Measurements from ENCODE around the gene FGD2.

The FGD2 gene

DNA sequence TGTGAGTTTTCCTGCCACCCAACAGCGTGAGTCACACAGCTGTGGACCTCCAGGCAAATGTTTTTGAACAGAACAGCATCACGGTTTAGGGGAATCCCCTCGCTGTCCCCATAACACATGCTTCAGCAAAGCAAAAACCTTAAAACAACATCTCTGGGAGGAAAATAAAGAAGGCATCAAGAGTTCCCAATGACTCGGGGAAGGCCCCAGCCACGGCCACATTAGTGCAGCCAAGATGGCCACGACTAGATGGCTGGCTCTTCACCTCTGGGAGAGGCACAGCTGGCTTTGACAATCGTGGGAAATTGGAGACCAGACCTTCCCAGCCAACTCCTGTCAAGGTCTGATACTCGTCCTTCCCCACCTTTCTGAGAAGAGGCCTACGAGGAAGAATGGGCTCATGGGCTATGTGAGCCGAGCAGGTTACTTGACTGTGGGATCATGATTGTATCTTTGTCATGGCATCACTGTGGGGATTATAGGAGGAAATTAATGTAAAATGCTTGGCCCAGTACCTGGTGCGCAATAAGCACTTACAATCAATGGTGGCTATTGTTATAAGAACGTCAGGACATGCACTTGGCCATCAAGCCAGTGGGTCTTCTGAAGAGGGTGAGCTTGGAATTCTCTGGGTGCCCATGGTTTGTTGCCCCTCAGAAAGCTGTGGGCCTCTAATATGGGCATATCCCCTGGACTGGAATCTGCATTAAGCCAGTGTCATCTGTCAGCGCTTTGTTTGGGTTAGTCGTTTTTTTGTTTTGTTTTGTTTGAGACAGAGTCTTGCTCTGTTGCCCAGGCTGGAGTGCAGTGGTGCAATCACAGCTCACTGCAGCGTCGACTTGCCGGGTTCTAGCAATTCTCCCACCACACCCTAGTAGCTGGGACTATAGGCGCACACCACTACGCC, 43.6 kb downstream of the FGD2 start:
- no peaks in the 10 kb centered on the region for H3K36me3 ChIP-seq
- no peaks in the 10 kb centered on the region for H3K27me3 ChIP-seq (ENCODE audit: insufficient read depth, low read depth, severe bottlenecking)
- TF ChIP-seq, protein P1, sequence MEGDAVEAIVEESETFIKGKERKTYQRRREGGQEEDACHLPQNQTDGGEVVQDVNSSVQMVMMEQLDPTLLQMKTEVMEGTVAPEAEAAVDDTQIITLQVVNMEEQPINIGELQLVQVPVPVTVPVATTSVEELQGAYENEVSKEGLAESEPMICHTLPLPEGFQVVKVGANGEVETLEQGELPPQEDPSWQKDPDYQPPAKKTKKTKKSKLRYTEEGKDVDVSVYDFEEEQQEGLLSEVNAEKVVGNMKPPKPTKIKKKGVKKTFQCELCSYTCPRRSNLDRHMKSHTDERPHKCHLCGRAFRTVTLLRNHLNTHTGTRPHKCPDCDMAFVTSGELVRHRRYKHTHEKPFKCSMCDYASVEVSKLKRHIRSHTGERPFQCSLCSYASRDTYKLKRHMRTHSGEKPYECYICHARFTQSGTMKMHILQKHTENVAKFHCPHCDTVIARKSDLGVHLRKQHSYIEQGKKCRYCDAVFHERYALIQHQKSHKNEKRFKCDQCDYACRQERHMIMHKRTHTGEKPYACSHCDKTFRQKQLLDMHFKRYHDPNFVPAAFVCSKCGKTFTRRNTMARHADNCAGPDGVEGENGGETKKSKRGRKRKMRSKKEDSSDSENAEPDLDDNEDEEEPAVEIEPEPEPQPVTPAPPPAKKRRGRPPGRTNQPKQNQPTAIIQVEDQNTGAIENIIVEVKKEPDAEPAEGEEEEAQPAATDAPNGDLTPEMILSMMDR (IDR thresholded peaks at IDR 0.05; ENCODE audit: low read depth, low read length): no peak
- no peak overlapping the region for H3K4me3 ChIP-seq (ENCODE audit: low read depth, low read length)
- DNase-seq: no peak
- no peaks in the 10 kb centered on the region for H3K9me3 ChIP-seq (ENCODE audit: severe bottlenecking)
- no peak overlapping the region for H3K27ac ChIP-seq

DNA sequence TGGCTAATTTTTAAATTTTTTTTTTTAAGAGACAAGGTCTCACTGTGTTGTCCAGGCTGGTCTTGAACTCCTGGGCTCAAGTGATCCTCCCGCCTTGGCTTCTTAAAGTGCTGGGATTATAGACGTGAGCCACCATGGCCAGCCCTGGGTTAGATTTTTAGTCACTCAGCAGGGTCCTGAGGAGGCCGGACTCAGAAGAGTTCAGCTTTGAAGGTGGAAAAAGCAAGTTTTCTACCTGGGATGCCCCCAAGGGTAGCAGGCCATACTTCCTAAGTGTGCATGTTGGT, 44.2 kb downstream of the FGD2 start:
- Histone ChIP-seq H3K27me3 (ENCODE audit: insufficient read depth, low read depth, severe bottlenecking) (no peaks in the 10 kb centered on the region), H3K9me3 (ENCODE audit: severe bottlenecking) (no peaks in the 10 kb centered on the region), H3K4me3 (ENCODE audit: low read depth, low read length) (no peak overlapping the region), H3K27ac (no peak overlapping the region), H3K36me3 (no peaks in the 10 kb centered on the region)
- TF ChIP-seq, protein P1 (IDR thresholded peaks at IDR 0.05; ENCODE audit: low read depth, low read length): no peak
- DNase-seq: no peak

DNA sequence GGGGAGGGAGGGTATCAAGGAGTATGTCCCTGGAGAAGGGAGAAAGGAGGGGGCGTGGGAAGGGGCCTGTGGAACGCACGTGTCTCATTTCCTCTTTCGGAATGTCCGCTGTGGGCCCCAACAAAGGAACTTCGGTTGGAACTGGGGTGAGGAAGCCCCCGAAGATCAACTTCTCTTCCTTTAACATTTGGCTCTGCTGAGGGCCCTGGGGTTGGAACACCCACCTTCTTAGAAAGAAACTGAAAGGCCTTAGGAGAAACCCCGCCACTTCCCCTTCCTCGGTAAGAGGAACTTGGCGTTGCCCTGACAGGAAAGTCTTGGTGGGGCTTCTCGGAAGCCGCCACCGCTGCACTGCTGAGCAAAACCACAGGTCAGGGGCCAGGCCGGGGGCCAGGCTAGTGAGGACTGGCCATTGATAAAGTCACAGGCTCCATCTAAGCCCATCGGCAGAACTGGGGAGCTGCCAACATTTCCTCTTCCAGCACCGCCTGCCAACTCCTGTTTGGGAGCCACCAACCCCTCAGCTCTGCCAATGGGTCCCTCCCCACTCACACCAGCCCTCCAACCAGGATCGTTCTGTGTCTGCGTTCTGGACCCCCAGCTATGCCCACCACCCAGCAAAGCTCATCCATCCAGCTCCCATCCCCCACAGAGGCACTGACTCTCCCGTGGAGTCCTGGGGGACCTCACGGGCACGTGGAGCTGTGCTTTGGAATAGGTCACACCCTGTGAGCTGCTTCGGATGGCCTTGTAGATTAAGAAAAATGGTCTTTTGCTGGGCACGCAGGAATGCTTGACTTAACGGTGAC, 44.8 kb downstream of the FGD2 start:
- DNase-seq: no peak
- TF ChIP-seq, protein P1 (IDR thresholded peaks at IDR 0.05; ENCODE audit: low read depth, low read length): no peak
- no peak overlapping the region for H3K27ac ChIP-seq
- H3K36me3 ChIP-seq: no peaks in the 10 kb centered on the region
- no peaks in the 10 kb centered on the region for H3K27me3 ChIP-seq (ENCODE audit: insufficient read depth, low read depth, severe bottlenecking)
- H3K4me3 ChIP-seq (ENCODE audit: low read depth, low read length): no peak overlapping the region
- no peaks in the 10 kb centered on the region for H3K9me3 ChIP-seq (ENCODE audit: severe bottlenecking)

DNA sequence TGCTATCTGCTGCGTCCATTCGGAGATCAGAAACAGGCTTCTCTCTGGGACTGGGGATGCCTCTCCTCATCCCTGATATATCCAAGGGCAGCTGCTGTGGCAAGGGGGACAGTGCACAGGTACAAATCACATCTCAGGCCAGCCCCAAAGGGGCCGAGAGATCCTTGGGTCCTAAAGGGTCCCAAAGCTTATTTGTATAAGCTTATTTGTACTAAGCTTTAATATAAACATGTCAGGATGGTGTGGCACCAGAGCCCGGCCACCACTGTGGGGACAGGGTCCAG, 45.3 kb downstream of the FGD2 start:
- H3K27me3 ChIP-seq (ENCODE audit: insufficient read depth, low read depth, severe bottlenecking): no peaks in the 10 kb centered on the region
- no peak for DNase-seq
- TF ChIP-seq, protein P1 (IDR thresholded peaks at IDR 0.05; ENCODE audit: low read depth, low read length): no peak
- no peak overlapping the region for H3K27ac ChIP-seq
- H3K36me3 ChIP-seq: no peaks in the 10 kb centered on the region
- no peak overlapping the region for H3K4me3 ChIP-seq (ENCODE audit: low read depth, low read length)
- H3K9me3 ChIP-seq (ENCODE audit: severe bottlenecking): no peaks in the 10 kb centered on the region

DNA sequence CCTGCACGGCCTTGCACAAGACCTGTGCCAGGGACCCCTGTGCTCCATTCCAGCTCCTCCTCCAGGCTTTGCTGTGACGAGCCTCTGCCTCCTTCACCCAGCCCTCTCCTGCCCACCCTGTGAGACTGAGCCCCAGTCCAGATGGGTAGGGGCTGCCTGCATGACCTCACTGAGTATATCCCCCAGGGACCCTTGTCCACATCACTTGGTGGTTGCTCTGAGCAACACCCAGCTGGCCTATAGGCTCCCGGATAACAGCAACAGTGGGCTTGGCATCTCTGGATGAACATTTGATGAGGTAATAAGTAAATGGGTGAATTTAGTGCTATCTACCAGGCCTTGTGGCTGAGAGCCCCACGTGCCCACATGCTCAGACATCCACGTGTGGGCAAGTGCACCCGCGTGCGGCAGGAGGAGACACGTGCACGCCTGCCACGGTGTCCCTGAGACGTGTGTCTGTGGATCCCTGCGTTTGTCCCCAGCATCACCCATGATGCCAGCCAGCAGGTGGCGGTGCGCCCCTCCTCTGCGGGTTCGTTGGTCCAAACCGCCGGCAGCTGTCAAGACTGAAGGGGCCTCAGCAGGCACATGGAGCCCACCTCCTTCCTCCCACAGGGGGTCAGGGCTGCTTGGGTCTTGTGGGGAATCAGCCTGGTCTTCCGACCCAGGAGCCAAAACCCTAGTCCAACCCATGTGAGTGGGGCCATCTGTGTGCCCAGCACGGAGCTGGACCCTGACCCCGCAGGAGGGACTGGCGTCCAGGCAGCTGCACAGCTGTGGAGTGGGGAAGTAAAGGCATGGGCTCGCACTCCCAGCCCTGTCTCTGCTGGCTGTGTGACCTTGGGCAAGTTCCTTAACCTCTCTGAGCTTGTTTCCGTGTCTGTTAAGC, 45.9 kb downstream of the FGD2 start:
- H3K27ac ChIP-seq: no peak overlapping the region
- H3K36me3 ChIP-seq: no peaks in the 10 kb centered on the region
- no peaks in the 10 kb centered on the region for H3K9me3 ChIP-seq (ENCODE audit: severe bottlenecking)
- TF ChIP-seq, protein P1 (IDR thresholded peaks at IDR 0.05; ENCODE audit: low read depth, low read length): peak; percentile 100
- no peaks in the 10 kb centered on the region for H3K27me3 ChIP-seq (ENCODE audit: insufficient read depth, low read depth, severe bottlenecking)
- peak; percentile 96 for DNase-seq
- no peak overlapping the region for H3K4me3 ChIP-seq (ENCODE audit: low read depth, low read length)
